H1 (cell line): ENCODE data around the gene PTPRR. TPM values are rescaled to one million over a fixed set of nuclear protein-coding genes. Genes with fewer than 3 reads are reported as not detected.

Source experiments
- CTCF ChIA-PET: fragments of 300-600 bp; sonication (Branson Sonifier 250); formaldehyde crosslinking; loops from one replicate; lab custom pipeline; 2021; ENCODE audit not compliant: partially characterized antibody; lab: Charles Lee
- POLR2A ChIA-PET: fragments of 300-600 bp; sonication (Branson Sonifier 250); formaldehyde crosslinking; loops from one replicate; lab custom pipeline; 2021; ENCODE audit warnings: inconsistent platforms; ENCODE audit not compliant: partially characterized antibody; lab: Charles Lee
- DNase-seq, 2 experiments: peaks; one replicate each; pipeline versions ENCODE4 v3.0.0 to v3.0.0-alpha.2; 2010 to 2022; ENCODE audit warnings: low spot score in 2 of 2, low read depth in 1 of 2, mixed read lengths in 1 of 2
- FAIRE-seq: peaks from 2 replicates; lab custom pipeline; 2011; peaks lifted over from hg19 to GRCh38; lab: Jason Lieb, UNC
- H2AFZ ChIP-seq: 2 replicates; pipeline ENCODE4 v1.8.1; 2012; ENCODE audit warnings: low read length, inconsistent platforms
- H2AK5ac ChIP-seq: 2 replicates; pipeline ENCODE4 v1.6.1; 2013; ENCODE audit warnings: low read depth, low read length
- H2BK120ac ChIP-seq: replicated peaks from 2 replicates; pipeline ENCODE3; 2013; ENCODE audit warnings: low read depth, low read length, inconsistent platforms
- H2BK12ac ChIP-seq: 2 replicates; pipeline ENCODE4 v1.6.1; 2013; ENCODE audit warnings: low read depth, low read length
- H2BK15ac ChIP-seq: 2 replicates; pipeline ENCODE4 v1.6.1; 2013; ENCODE audit warnings: low read length
- H2BK20ac ChIP-seq: 2 replicates; pipeline ENCODE4 v1.6.1; 2013; ENCODE audit warnings: low read length
- H2BK5ac ChIP-seq: 2 replicates; pipeline ENCODE4 v1.6.1; 2013; ENCODE audit warnings: low read depth, low read length
- H3K14ac ChIP-seq: 2 replicates; pipeline ENCODE4 v1.6.1; 2013; ENCODE audit warnings: inconsistent platforms; ENCODE audit not compliant: insufficient read length
- H3K18ac ChIP-seq: 2 replicates; pipeline ENCODE4 v1.6.1; 2013; ENCODE audit warnings: low read length; ENCODE audit errors: extremely low read depth
- H3K23ac ChIP-seq: 2 replicates; pipeline ENCODE4 v1.6.1; 2013; ENCODE audit warnings: inconsistent platforms; ENCODE audit not compliant: insufficient read length
- H3K23me2 ChIP-seq: 2 replicates; pipeline ENCODE4 v1.6.1; 2013; ENCODE audit warnings: low read depth, low read length
- H3K27ac ChIP-seq: 2 replicates; pipeline ENCODE4 v1.6.1; 2011; ENCODE audit warnings: low read depth, low read length, inconsistent platforms
- H3K27me3 ChIP-seq, 4 experiments: replicated peaks in 1 of 4; 1 replicate in 1 of 4; 2 replicates in 3 of 4; pipeline versions ENCODE4 v1.6.1 to v1.8.1; 2011 to 2013; ENCODE audit warnings: low read length in 3 of 4, mild to moderate bottlenecking in 3 of 4, inconsistent platforms in 2 of 4, mixed read lengths in 2 of 4, moderate library complexity in 1 of 4; ENCODE audit not compliant: control insufficient read depth in 3 of 4, insufficient read depth in 3 of 4; ENCODE audit errors: extremely low read depth in 1 of 4
- H3K36me3 ChIP-seq, 4 experiments: 2 replicates each; pipeline versions ENCODE4 v1.6.1 to v1.8.1; 2011 to 2013; ENCODE audit warnings: mild to moderate bottlenecking in 4 of 4, low read length in 3 of 4, moderate library complexity in 2 of 4, control low read depth in 1 of 4, inconsistent platforms in 1 of 4; ENCODE audit not compliant: insufficient read depth in 4 of 4, control insufficient read depth in 2 of 4
- H3K4ac ChIP-seq: replicated peaks from 2 replicates; pipeline ENCODE3; 2013; ENCODE audit warnings: low read length, low read depth, mixed read lengths, inconsistent platforms; ENCODE audit not compliant: insufficient read length
- H3K4me1 ChIP-seq, 4 experiments: replicated peaks in 1 of 4; 1 replicate in 1 of 4; 2 replicates in 3 of 4; pipeline versions ENCODE4 v1.6.1 to v1.8.1; 2011 to 2013; ENCODE audit warnings: low read length in 3 of 4, inconsistent platforms in 2 of 4, mixed read lengths in 1 of 4; ENCODE audit not compliant: insufficient read depth in 4 of 4, control insufficient read depth in 3 of 4
- H3K4me2 ChIP-seq, 2 experiments: 2 replicates each; pipeline versions ENCODE4 v1.6.1 to v1.8.1; 2011 to 2013; ENCODE audit warnings: low read depth in 2 of 2, low read length in 2 of 2, control low read depth in 1 of 2, inconsistent platforms in 1 of 2, mild to moderate bottlenecking in 1 of 2; ENCODE audit not compliant: insufficient read depth in 1 of 2
- H3K4me3 ChIP-seq, 4 experiments: fragments of 200-600, 300-600 bp in 1 of 4; sonication (generic), shearing (Covaris generic), sonication (Bioruptor Twin) in 1 of 4; 2 replicates each; pipeline versions ENCODE4 v1.5.1 to v1.8.1; 2011 to 2016; ENCODE audit warnings: low read length in 4 of 4, low read depth in 3 of 4, control low read depth in 2 of 4, inconsistent platforms in 2 of 4, mild to moderate bottlenecking in 2 of 4, mixed read lengths in 1 of 4, moderate library complexity in 1 of 4; ENCODE audit not compliant: insufficient read depth in 2 of 4; ENCODE audit errors: extremely low read depth in 1 of 4
- H3K56ac ChIP-seq: replicated peaks from 2 replicates; pipeline ENCODE3; 2013; ENCODE audit warnings: low read depth, mild to moderate bottlenecking, mixed read lengths, low read length, inconsistent platforms; ENCODE audit not compliant: insufficient read length
- H3K79me1 ChIP-seq: 2 replicates; pipeline ENCODE4 v1.6.1; 2013; ENCODE audit warnings: low read depth, low read length, control low read depth
- H3K79me2 ChIP-seq, 2 experiments: 2 replicates each; pipeline versions ENCODE4 v1.6.1 to v1.8.1; 2012 to 2013; ENCODE audit warnings: low read length in 2 of 2, mild to moderate bottlenecking in 2 of 2, inconsistent platforms in 1 of 2; ENCODE audit not compliant: insufficient read depth in 2 of 2, control insufficient read depth in 1 of 2
- H3K9ac ChIP-seq, 4 experiments: replicated peaks in 1 of 4; 1 replicate in 1 of 4; 2 replicates in 3 of 4; pipeline versions ENCODE4 v1.6.1 to v1.8.1; 2011 to 2013; ENCODE audit warnings: low read depth in 3 of 4, low read length in 3 of 4, control low read depth in 2 of 4, mild to moderate bottlenecking in 2 of 4, moderate library complexity in 2 of 4, inconsistent platforms in 1 of 4; ENCODE audit errors: extremely low read depth in 1 of 4
- H3K9me3 ChIP-seq, 2 experiments: 2 replicates each; pipeline versions ENCODE4 v1.6.1 to v1.8.1; 2012 to 2013; ENCODE audit warnings: mild to moderate bottlenecking in 2 of 2, moderate library complexity in 2 of 2, control low read depth in 1 of 2, inconsistent platforms in 1 of 2, low read depth in 1 of 2, low read length in 1 of 2, mixed read lengths in 1 of 2; ENCODE audit not compliant: insufficient read depth in 2 of 2
- H4K20me1 ChIP-seq, 2 experiments: replicated peaks in 1 of 2; 2 replicates each; pipeline versions ENCODE3 to v1.8.1; 2011 to 2013; ENCODE audit warnings: inconsistent platforms in 2 of 2, low read length in 2 of 2, mild to moderate bottlenecking in 1 of 2; ENCODE audit not compliant: insufficient read depth in 2 of 2, control insufficient read depth in 1 of 2
- H4K5ac ChIP-seq: 2 replicates; pipeline ENCODE4 v1.6.1; 2013; ENCODE audit warnings: low read length, low read depth, mixed read lengths, inconsistent platforms; ENCODE audit not compliant: insufficient read length
- H4K8ac ChIP-seq: 2 replicates; pipeline ENCODE4 v1.8.0; 2013; ENCODE audit warnings: mild to moderate bottlenecking, moderate library complexity, low read length, inconsistent platforms; ENCODE audit not compliant: insufficient read depth; ENCODE audit errors: extremely low read depth
- H4K91ac ChIP-seq: replicated peaks from 2 replicates; pipeline ENCODE3; 2013; ENCODE audit warnings: low read length, mixed read lengths, inconsistent platforms; ENCODE audit not compliant: insufficient read length
- BACH1 ChIP-seq: IDR thresholded peaks from 2 replicates; pipeline ENCODE4 v1.6.1; 2012; ENCODE audit warnings: low read length, improper control_type of control experiment
- BCL11A ChIP-seq, 2 experiments: IDR thresholded peaks; one replicate each; pipeline ENCODE4 v1.6.1; 2011; ENCODE audit warnings: low read depth in 2 of 2, low read length in 2 of 2, mild to moderate bottlenecking in 2 of 2
- BRCA1 ChIP-seq: IDR thresholded peaks from 2 replicates; pipeline ENCODE4 v1.6.1; 2012; ENCODE audit warnings: low read depth, low read length, improper control_type of control experiment
- CBX8 ChIP-seq: fragments of 300-800, 300-1000 bp; sonication (generic); IDR thresholded peaks from 2 replicates; pipeline ENCODE4 v1.7.1; 2016; ENCODE audit warnings: low read depth, low read length, borderline replicate concordance
- CTBP2 ChIP-seq: IDR thresholded peaks from 2 replicates; pipeline ENCODE4 v1.7.0; 2011; ENCODE audit warnings: borderline replicate concordance, mild to moderate bottlenecking, moderate library complexity, mixed read lengths, low read length; ENCODE audit not compliant: insufficient read depth, insufficient read length
- HDAC2 ChIP-seq, 2 experiments: fragments of 300-600 bp in 1 of 2; sonication (generic) in 1 of 2; IDR thresholded peaks; 2 replicates each; pipeline ENCODE4 v1.6.1; 2011 to 2012; ENCODE audit warnings: low read depth in 2 of 2, low read length in 2 of 2, mild to moderate bottlenecking in 2 of 2, moderate library complexity in 2 of 2, borderline replicate concordance in 1 of 2, inconsistent platforms in 1 of 2
- JUN ChIP-seq: IDR thresholded peaks from 2 replicates; pipeline ENCODE4 v1.6.1; 2011; ENCODE audit warnings: low read depth, mild to moderate bottlenecking, improper control_type of control experiment, low read length
- NANOG ChIP-seq: IDR thresholded peaks from 2 replicates; pipeline ENCODE4 v1.6.1; 2011; ENCODE audit warnings: low read length, low read depth, mild to moderate bottlenecking, inconsistent platforms; ENCODE audit not compliant: insufficient read depth, poor library complexity, severe bottlenecking
- NRF1 ChIP-seq: IDR thresholded peaks from 2 replicates; pipeline ENCODE4 v1.6.1; 2011; ENCODE audit warnings: mild to moderate bottlenecking, low read depth, low read length, improper control_type of control experiment
- SIN3A ChIP-seq, 2 experiments: IDR thresholded peaks in 1 of 2; conservative IDR thresholded peaks in 1 of 2; 2 replicates each; pipeline ENCODE4 v1.6.1; 2011 to 2012; ENCODE audit warnings: low read length in 2 of 2, improper control_type of control experiment in 1 of 2, low read depth in 1 of 2, mild to moderate bottlenecking in 1 of 2
- TAF7 ChIP-seq: optimal IDR thresholded peaks from 2 replicates; pipeline ENCODE3; 2011; ENCODE audit warnings: low read depth, mild to moderate bottlenecking, inconsistent platforms, low read length, moderate library complexity, borderline replicate concordance
- TCF12 ChIP-seq: IDR thresholded peaks from 2 replicates; pipeline ENCODE4 v1.6.1; 2011; ENCODE audit warnings: low read depth, mild to moderate bottlenecking, low read length
- WGBS, 2 experiments: shearing (Covaris generic) in 1 of 2; methylation state at CpG; one replicate each; pipeline versions ENCODE4 v1.1.6 to v1.1.7; 2013 to 2015; ENCODE audit warnings: low lambda C conversion rate in 2 of 2, mixed read lengths in 2 of 2, inconsistent platforms in 1 of 2, low coverage in 1 of 2, missing lambda C conversion rate in 1 of 2; ENCODE audit not compliant: insufficient replicate concordance in 2 of 2, insufficient coverage in 1 of 2, insufficient read length in 1 of 2; ENCODE audit errors: extremely low coverage in 1 of 2, missing lambda C conversion rate in 1 of 2; 5-methylcytosine and 5-hydroxymethylcytosine counted together
- polyA plus RNA-seq, 7 experiments: library from polyadenylated mRNA; depleted of rRNA in 3 of 7; stranded (reverse) in 5 of 7; unstranded in 2 of 7; fragments of >200 nt in 5 of 7; fragments of 200-250 nt in 2 of 7; gene quantifications; 1 replicate in 5 of 7; 2 replicates in 1 of 7; 4 replicates in 1 of 7; pipeline versions ENCODE4 v1.2.1 to v1.2.3, GENCODE V29; 2011 to 2013; ENCODE audit warnings: missing spikeins in 2 of 7, mixed read lengths in 2 of 7
- total RNA-seq: library from RNA; stranded (reverse); fragmentation: NEBNext Ultra II Directional; extraction: Animal tissue kit (Norgen Biotek cat#: 25700); gene quantifications from 2 replicates; pipeline ENCODE4 v1.2.1, GENCODE V29; 2021

PTPRR gene
- total and polyA plus RNA-seq, 2 of the 8 experiments (the other 6 are each of a cell fraction or from before 2014, with no cell fraction given), result 0.07 to 0.35 TPM

DNA sequence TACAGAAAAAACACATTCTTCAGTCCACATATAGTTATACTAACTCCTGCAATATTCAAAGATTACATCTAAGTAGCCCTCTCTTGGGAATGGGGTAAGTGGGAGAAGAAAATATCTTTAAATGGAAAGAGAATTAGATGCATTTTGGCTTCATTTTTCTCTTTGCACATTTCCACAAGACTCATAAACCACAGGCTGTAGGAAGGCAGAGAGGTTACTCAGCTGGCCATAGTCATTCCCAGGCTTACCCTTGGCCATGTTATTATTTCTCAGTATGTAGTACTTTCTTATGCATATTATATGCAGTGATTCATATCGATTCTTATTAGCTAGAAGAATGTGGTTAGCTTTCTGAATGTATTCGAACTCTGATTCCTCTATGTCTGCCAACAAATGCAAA lies 92.2 kb downstream of the PTPRR start:
- Histone ChIP-seq H2BK15ac (no peak overlapping the region), H2AK5ac (no peak overlapping the region), H2BK20ac (no peak overlapping the region), H3K4me2 (no peak overlapping the region), H2BK12ac (no peak overlapping the region), H3K36me3 (no peaks in the 10 kb centered on the region; a peak in 1 of 8 replicates), H3K18ac (no peak overlapping the region), H4K8ac (no peak overlapping the region), H3K4ac (no peak overlapping the region), H3K9me3 (no peaks in the 10 kb centered on the region), H3K27me3 (no peaks in the 10 kb centered on the region), H2AFZ (no peak overlapping the region), H3K23ac (no peak overlapping the region), H3K23me2 (no peaks in the 10 kb centered on the region), H3K9ac (no peak overlapping the region), H3K27ac (no peak overlapping the region), H4K5ac (no peak overlapping the region), H3K4me3 (no peak overlapping the region), H3K79me2 (no peaks in the 10 kb centered on the region), H2BK120ac (no peak overlapping the region), H3K4me1 (no peaks in the 10 kb centered on the region), H3K79me1 (no peaks in the 10 kb centered on the region), H4K91ac (no peak overlapping the region), H3K56ac (no peak overlapping the region), H3K14ac (no peak overlapping the region), H4K20me1 (no peaks in the 10 kb centered on the region), H2BK5ac (no peak overlapping the region)
- FAIRE-seq (no peak), DNase-seq (no peak)
- POLR2A ChIA-PET, result no interaction called here
- CTCF ChIA-PET, result interaction anchor here (0.9 kb wide), 1 partner anchor 98 kb away, joined by 4 read pairs; no protein-coding TSS in a partner anchor
- WGBS, 2 experiments, result 71% methylated on average over 2 of the region's 2 CpGs; no CpG with 5 or more reads in 1 of the 2 experiments
- TF ChIP-seq HDAC2 (IDR thresholded peaks at IDR 0.05; ENCODE audit: borderline replicate concordance in 1 of 2, low read depth in 2 of 2, low read length in 2 of 2) (no peak), SIN3A (conservative IDR thresholded peaks at IDR 0.05 in 1 of 2, IDR thresholded peaks at IDR 0.05 in 1 of 2; ENCODE audit: low read depth in 1 of 2, low read length in 2 of 2) (no peak), JUN (no peak), NANOG (no peak), BACH1 (no peak), TCF12 (no peak), CTBP2 (no peak), BCL11A (IDR thresholded peaks at IDR 0.05; ENCODE audit: low read depth in 2 of 2, low read length in 2 of 2) (no peak), NRF1 (no peak), BRCA1 (no peak), TAF7 (no peak), CBX8 (no peak)
